Endodermal cell (in vitro differentiated cells): ENCODE data around the gene GRID1. TPM values are rescaled to one million over a fixed set of nuclear protein-coding genes. Genes with fewer than 3 reads are reported as not detected.

ENCODE experiments used
- DNase-seq: peaks from one replicate; pipeline ENCODE4 v3.0.0-alpha.2; 2017
- H3K27ac ChIP-seq: 2 replicates; pipeline ENCODE4 v1.5.1; 2013; ENCODE audit warnings: mild to moderate bottlenecking, low read depth, low read length, moderate library complexity
- H3K27me3 ChIP-seq: 2 replicates; pipeline ENCODE4 v1.6.1; 2013; ENCODE audit warnings: mild to moderate bottlenecking, low read length, moderate library complexity; ENCODE audit not compliant: insufficient read depth, control insufficient read depth, poor library complexity, severe bottlenecking
- H3K36me3 ChIP-seq: 2 replicates; pipeline ENCODE4 v1.7.0; 2013; ENCODE audit warnings: mild to moderate bottlenecking, low read length, moderate library complexity; ENCODE audit not compliant: control insufficient read depth, insufficient read depth
- H3K4me1 ChIP-seq: one replicate; pipeline ENCODE4 v1.7.0; 2013; ENCODE audit warnings: low read length; ENCODE audit not compliant: control insufficient read depth, insufficient read depth
- H3K4me3 ChIP-seq: 2 replicates; pipeline ENCODE4 v1.5.1; 2013; ENCODE audit warnings: mild to moderate bottlenecking, low read length, moderate library complexity
- H3K9ac ChIP-seq: 2 replicates; pipeline ENCODE4 v1.6.1; 2013; ENCODE audit warnings: mild to moderate bottlenecking, low read length, moderate library complexity; ENCODE audit not compliant: poor library complexity, severe bottlenecking; ENCODE audit errors: extremely low read depth
- H3K9me3 ChIP-seq: 2 replicates; pipeline ENCODE4 v1.6.1; 2013; ENCODE audit warnings: mild to moderate bottlenecking, low read length, moderate library complexity; ENCODE audit not compliant: control insufficient read depth
- H3K27ac Mint-ChIP-seq: 2 replicates; pipeline ENCODE4 v1.8.0; 2020; ENCODE audit warnings: mixed read lengths
- H3K27me3 Mint-ChIP-seq: 2 replicates; pipeline ENCODE4 v1.8.0; 2021; ENCODE audit warnings: mild to moderate bottlenecking, mixed read lengths; ENCODE audit not compliant: insufficient read depth
- H3K36me3 Mint-ChIP-seq: 2 replicates; pipeline ENCODE4 v1.8.0; 2020; ENCODE audit warnings: low read depth, mixed read lengths
- H3K4me1 Mint-ChIP-seq: 2 replicates; pipeline ENCODE4 v1.8.0; 2020; ENCODE audit warnings: mixed read lengths
- H3K4me3 Mint-ChIP-seq: 2 replicates; pipeline ENCODE4 v1.8.0; 2020; ENCODE audit warnings: mild to moderate bottlenecking, moderate library complexity, mixed read lengths
- H3K9me3 Mint-ChIP-seq: 2 replicates; pipeline ENCODE4 v1.8.0; 2020; ENCODE audit warnings: mild to moderate bottlenecking, mixed read lengths
- CTCF ChIP-seq: fragments of 200-600 bp; sonication (generic); conservative IDR thresholded peaks from 2 replicates; pipeline ENCODE4 v1.5.0; 2021; ENCODE audit warnings: antibody characterized with exemption, mild to moderate bottlenecking
- WGBS, 2 experiments: methylation state at CpG; one replicate each; pipeline versions ENCODE4 v1.1.5 to v1.1.7; 2013; ENCODE audit warnings: missing lambda C conversion rate in 2 of 2, mixed read lengths in 1 of 2; ENCODE audit not compliant: insufficient coverage in 1 of 2, insufficient read length in 1 of 2; 5-methylcytosine and 5-hydroxymethylcytosine counted together
- total RNA-seq, 2 donors: library from RNA; stranded (reverse); fragmentation: NEBNext Ultra II Directional in 1 of 2; extraction: Animal tissue kit (Norgen Biotek cat#: 25700) in 1 of 2; gene quantifications; 2 replicates in 1 of 2; 3 replicates in 1 of 2; pipeline ENCODE4 v1.2.1, GENCODE V29; 2021

Gene GRID1
- total RNA-seq, 2 donors from 2014 or later = 0.13 to 0.53 TPM

GRCh38 chr10:86193841-86194240, 172.8 kb downstream of the GRID1 start:
- Mint-ChIP-seq H3K4me3 (no peak overlapping the region), H3K27me3 (peaks cover 9% of the 10 kb centered on the region), H3K4me1 (no peaks in the 10 kb centered on the region), H3K27ac (no peak overlapping the region), H3K9me3 (no peaks in the 10 kb centered on the region), H3K36me3 (no peaks in the 10 kb centered on the region)
- no peaks in the 10 kb centered on the region for H3K36me3 ChIP-seq
- TF ChIP-seq CTCF = no peak
- H3K9me3 ChIP-seq = no peaks in the 10 kb centered on the region
- no peak overlapping the region for H3K4me3 ChIP-seq
- H3K27me3 ChIP-seq = no peaks in the 10 kb centered on the region
- H3K9ac ChIP-seq = no peak overlapping the region
- WGBS, 2 experiments = 83 to 89% methylated on average over 4 of the region's 4 CpGs
- no peak for DNase-seq
- H3K27ac ChIP-seq = no peak overlapping the region
- no peaks in the 10 kb centered on the region for H3K4me1 ChIP-seq

- Histone ChIP-seq H3K27ac (no peak overlapping the region), H3K4me3 (no peak overlapping the region), H3K4me1 (no peaks in the 10 kb centered on the region), H3K36me3 (no peaks in the 10 kb centered on the region), H3K27me3 (no peaks in the 10 kb centered on the region), H3K9me3 (no peaks in the 10 kb centered on the region), H3K9ac (no peak overlapping the region)
- H3K27ac Mint-ChIP-seq = no peak overlapping the region
- H3K4me1 Mint-ChIP-seq = no peaks in the 10 kb centered on the region
- no peaks in the 10 kb centered on the region for H3K36me3 Mint-ChIP-seq
- no peaks in the 10 kb centered on the region for H3K9me3 Mint-ChIP-seq
- H3K27me3 Mint-ChIP-seq = peaks cover 9% of the 10 kb centered on the region
- H3K4me3 Mint-ChIP-seq = no peak overlapping the region
- 80 to 100% methylated on average over 1 to 3 of the region's 3 CpGs for WGBS, 2 experiments
- no peak for TF ChIP-seq CTCF
- DNase-seq = no peak
Observed at GRCh38 chr10:86192691-86193090, 173.9 kb downstream of the GRID1 start.

GRCh38 chr10:86192147-86192546, 174.4 kb downstream of the GRID1 start:
- no peak overlapping the region for H3K9ac ChIP-seq
- Mint-ChIP-seq H3K4me1 (no peaks in the 10 kb centered on the region), H3K36me3 (no peaks in the 10 kb centered on the region), H3K4me3 (no peak overlapping the region), H3K27ac (no peak overlapping the region), H3K27me3 (peaks cover 9% of the 10 kb centered on the region), H3K9me3 (no peaks in the 10 kb centered on the region)
- WGBS, 2 experiments = 93 to 96% methylated on average over 6 of the region's 6 CpGs
- no peaks in the 10 kb centered on the region for H3K9me3 ChIP-seq
- no peaks in the 10 kb centered on the region for H3K36me3 ChIP-seq
- H3K27ac ChIP-seq = no peak overlapping the region
- H3K4me3 ChIP-seq = no peak overlapping the region
- H3K4me1 ChIP-seq = no peaks in the 10 kb centered on the region
- DNase-seq = no peak
- H3K27me3 ChIP-seq = no peaks in the 10 kb centered on the region
- TF ChIP-seq CTCF = no peak
